ENCODE results near the gene PACSIN2. TPM values are rescaled to one million over a fixed set of nuclear protein-coding genes. Genes with fewer than 3 reads are reported as not detected.

The PACSIN2 gene
- total and polyA plus RNA-seq, 10 of the 15 experiments (the other 5 are each of a cell fraction or from before 2014, with no cell fraction given) = 0.93 to 78.7 (median 46.8) TPM

DNA sequence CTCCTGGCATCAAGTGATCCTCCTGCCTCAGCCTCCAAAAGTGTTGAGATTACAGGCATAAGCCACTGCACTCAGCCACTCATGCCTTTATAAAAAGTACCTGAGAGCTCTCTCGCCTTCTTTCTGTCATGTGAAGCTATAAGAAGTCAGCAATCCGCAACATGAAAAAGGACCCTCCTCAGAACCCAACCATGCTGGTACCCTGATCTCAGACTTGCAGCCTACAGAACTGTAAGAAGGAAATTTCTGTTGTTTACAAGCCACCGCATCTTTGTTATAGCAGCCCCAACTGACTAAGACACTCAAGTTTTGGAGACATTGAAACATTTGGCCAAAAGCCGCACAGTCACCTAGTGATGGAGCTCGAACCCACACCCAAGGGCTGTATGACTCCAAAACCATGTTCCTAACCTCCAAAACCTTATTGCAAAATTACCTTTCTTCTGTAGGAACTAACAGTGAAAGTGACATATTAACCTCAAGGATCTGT is 8.9 kb downstream of the PACSIN2 start:
- no peak for ATAC-seq
- TF ChIP-seq, protein P1, sequence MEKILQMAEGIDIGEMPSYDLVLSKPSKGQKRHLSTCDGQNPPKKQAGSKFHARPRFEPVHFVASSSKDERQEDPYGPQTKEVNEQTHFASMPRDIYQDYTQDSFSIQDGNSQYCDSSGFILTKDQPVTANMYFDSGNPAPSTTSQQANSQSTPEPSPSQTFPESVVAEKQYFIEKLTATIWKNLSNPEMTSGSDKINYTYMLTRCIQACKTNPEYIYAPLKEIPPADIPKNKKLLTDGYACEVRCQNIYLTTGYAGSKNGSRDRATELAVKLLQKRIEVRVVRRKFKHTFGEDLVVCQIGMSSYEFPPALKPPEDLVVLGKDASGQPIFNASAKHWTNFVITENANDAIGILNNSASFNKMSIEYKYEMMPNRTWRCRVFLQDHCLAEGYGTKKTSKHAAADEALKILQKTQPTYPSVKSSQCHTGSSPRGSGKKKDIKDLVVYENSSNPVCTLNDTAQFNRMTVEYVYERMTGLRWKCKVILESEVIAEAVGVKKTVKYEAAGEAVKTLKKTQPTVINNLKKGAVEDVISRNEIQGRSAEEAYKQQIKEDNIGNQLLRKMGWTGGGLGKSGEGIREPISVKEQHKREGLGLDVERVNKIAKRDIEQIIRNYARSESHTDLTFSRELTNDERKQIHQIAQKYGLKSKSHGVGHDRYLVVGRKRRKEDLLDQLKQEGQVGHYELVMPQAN (conservative IDR thresholded peaks at IDR 0.05) = no peak
- TF ChIP-seq, protein P2, sequence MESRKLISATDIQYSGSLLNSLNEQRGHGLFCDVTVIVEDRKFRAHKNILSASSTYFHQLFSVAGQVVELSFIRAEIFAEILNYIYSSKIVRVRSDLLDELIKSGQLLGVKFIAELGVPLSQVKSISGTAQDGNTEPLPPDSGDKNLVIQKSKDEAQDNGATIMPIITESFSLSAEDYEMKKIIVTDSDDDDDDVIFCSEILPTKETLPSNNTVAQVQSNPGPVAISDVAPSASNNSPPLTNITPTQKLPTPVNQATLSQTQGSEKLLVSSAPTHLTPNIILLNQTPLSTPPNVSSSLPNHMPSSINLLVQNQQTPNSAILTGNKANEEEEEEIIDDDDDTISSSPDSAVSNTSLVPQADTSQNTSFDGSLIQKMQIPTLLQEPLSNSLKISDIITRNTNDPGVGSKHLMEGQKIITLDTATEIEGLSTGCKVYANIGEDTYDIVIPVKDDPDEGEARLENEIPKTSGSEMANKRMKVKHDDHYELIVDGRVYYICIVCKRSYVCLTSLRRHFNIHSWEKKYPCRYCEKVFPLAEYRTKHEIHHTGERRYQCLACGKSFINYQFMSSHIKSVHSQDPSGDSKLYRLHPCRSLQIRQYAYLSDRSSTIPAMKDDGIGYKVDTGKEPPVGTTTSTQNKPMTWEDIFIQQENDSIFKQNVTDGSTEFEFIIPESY (IDR thresholded peaks at IDR 0.05) = no peak
- TF ChIP-seq SUPT20H (IDR thresholded peaks at IDR 0.05; ENCODE audit: borderline replicate concordance, control insufficient read depth, low read depth, low read length) (no peak), RUNX3 (IDR thresholded peaks at IDR 0.05; ENCODE audit: low read length) (no peak), SMAD1 (IDR thresholded peaks at IDR 0.05; ENCODE audit: low read depth, partially characterized antibody) (no peak), MYB (IDR thresholded peaks at IDR 0.05; ENCODE audit: borderline replicate concordance, low read depth, low read length) (no peak), RAD51 (IDR thresholded peaks at IDR 0.05) (no peak), BMI1 (IDR thresholded peaks at IDR 0.05; ENCODE audit: borderline replicate concordance) (no peak), MTA2 (IDR thresholded peaks at IDR 0.05; ENCODE audit: low read depth) (no peak)
- TF ChIP-seq, protein P3, sequence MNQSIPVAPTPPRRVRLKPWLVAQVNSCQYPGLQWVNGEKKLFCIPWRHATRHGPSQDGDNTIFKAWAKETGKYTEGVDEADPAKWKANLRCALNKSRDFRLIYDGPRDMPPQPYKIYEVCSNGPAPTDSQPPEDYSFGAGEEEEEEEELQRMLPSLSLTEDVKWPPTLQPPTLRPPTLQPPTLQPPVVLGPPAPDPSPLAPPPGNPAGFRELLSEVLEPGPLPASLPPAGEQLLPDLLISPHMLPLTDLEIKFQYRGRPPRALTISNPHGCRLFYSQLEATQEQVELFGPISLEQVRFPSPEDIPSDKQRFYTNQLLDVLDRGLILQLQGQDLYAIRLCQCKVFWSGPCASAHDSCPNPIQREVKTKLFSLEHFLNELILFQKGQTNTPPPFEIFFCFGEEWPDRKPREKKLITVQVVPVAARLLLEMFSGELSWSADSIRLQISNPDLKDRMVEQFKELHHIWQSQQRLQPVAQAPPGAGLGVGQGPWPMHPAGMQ (IDR thresholded peaks at IDR 0.05; ENCODE audit: borderline replicate concordance) = no peak
- Histone ChIP-seq H3K4me2 (ENCODE audit: control insufficient read depth, insufficient read depth) (no peak overlapping the region), H3K9me3 (replicated peaks; ENCODE audit: control insufficient read depth, insufficient read depth, low read length) (no peaks in the 10 kb centered on the region), H3K79me2 (ENCODE audit: control insufficient read depth, insufficient read depth, low read length) (peaks cover 92% of the 10 kb centered on the region), H3K27ac (ENCODE audit: control insufficient read depth, insufficient read depth) (no peak overlapping the region), H3K4me1 (ENCODE audit: control insufficient read depth, insufficient read depth, low read length) (peaks cover 39% of the 10 kb centered on the region), H3K36me3 (ENCODE audit: control insufficient read depth in 2 of 2, insufficient read depth in 2 of 2, low read length in 1 of 2) (0 out of 4 replicates have a peak, but pooled peaks cover 0 to 3% of the 10 kb centered on the region in 2 experiments), H2AFZ (ENCODE audit: control insufficient read depth, low read depth, low read length) (no peak overlapping the region), H3K4me3 (no peak overlapping the region), H3K27me3 (replicated peaks in 1 of 2; ENCODE audit: control insufficient read depth in 2 of 2, insufficient read depth in 2 of 2, low read length in 1 of 2) (no peaks in the 10 kb centered on the region), H3K9ac (ENCODE audit: control insufficient read depth, insufficient read depth, low read length) (no peak overlapping the region), H4K20me1 (ENCODE audit: control insufficient read depth, insufficient read depth) (no peaks in the 10 kb centered on the region; the same call in 1 of the 2 replicates)
- POLR2A ChIA-PET = interaction anchor here (0.5 kb wide), 1 partner anchor 36 kb away, joined by 6 read pairs; no protein-coding TSS in a partner anchor
- DNase-seq (ENCODE audit: low read depth, low spot score) = no peak
- no peak for FAIRE-seq
- SMC1A ChIA-PET (ENCODE audit: uncharacterized antibody, unreplicated experiment) = interaction anchor here (2.4 kb wide), 1 partner anchor 28 kb away, joined by 10 read pairs; no protein-coding TSS in a partner anchor
- RAD21 ChIA-PET (ENCODE audit: unreplicated experiment) = interaction anchor here (1.2 kb wide), 1 partner anchor 138 kb away, joined by 4 read pairs; no protein-coding TSS in a partner anchor
- CTCF ChIA-PET = no interaction called here
- intact Hi-C loops (cut with micrococcal nuclease; ENCODE audit: unreplicated experiment) = no loop called here
- in situ Hi-C loops (cut with MboI) = no loop called here
- no TSS peak for BruUV-seq (replicated peaks)
- 91% methylated on average over 5 of the region's 5 CpGs for WGBS (ENCODE audit: insufficient coverage, insufficient replicate concordance, low lambda C conversion rate, missing lambda C conversion rate)

Measured in GM12878 (cell line).